Skeletal muscle tissue (tissue), 4 donors: ENCODE measurements around the gene TBR1. TPM values are rescaled to one million over a fixed set of nuclear protein-coding genes. Genes with fewer than 3 reads are reported as not detected.

Experiments
- H3K27ac ChIP-seq: one replicate; pipeline ENCODE4 v1.7.0; 2013; ENCODE audit warnings: mild to moderate bottlenecking, low read depth, low read length, inconsistent platforms
- H3K27me3 ChIP-seq, 3 donors: one replicate each; pipeline ENCODE4 v1.7.0; 2013; ENCODE audit warnings: low read length in 3 of 3; ENCODE audit not compliant: control insufficient read depth in 3 of 3, insufficient read depth in 3 of 3
- H3K36me3 ChIP-seq, 3 donors: one replicate each; pipeline ENCODE4 v1.7.0; 2013; ENCODE audit warnings: low read length in 3 of 3; ENCODE audit not compliant: control insufficient read depth in 3 of 3, insufficient read depth in 3 of 3
- H3K4me1 ChIP-seq, 3 donors: one replicate each; pipeline ENCODE4 v1.7.0; 2013; ENCODE audit warnings: low read length in 3 of 3, mild to moderate bottlenecking in 3 of 3; ENCODE audit not compliant: control insufficient read depth in 3 of 3, insufficient read depth in 3 of 3
- H3K4me3 ChIP-seq, 3 donors: one replicate each; pipeline ENCODE4 v1.7.0; 2013; ENCODE audit warnings: low read length in 3 of 3
- H3K9ac ChIP-seq, 3 donors: one replicate each; pipeline ENCODE4 v1.7.0; 2013; ENCODE audit warnings: low read length in 3 of 3, mild to moderate bottlenecking in 3 of 3, moderate library complexity in 2 of 3, low read depth in 1 of 3
- H3K9me3 ChIP-seq, 3 donors: one replicate each; pipeline ENCODE4 v1.7.0; 2013; ENCODE audit warnings: low read length in 3 of 3; ENCODE audit not compliant: control insufficient read depth in 3 of 3
- total RNA-seq: library from RNA; depleted of rRNA; stranded (reverse); fragments of >200 nt; gene quantifications from one replicate; pipeline ENCODE4 v1.2.3, GENCODE V29; 2014
- donor health status: Osteomylitis.

TBR1 gene
- total RNA-seq, 1 donor from 2014 or later: not detected

GRCh38 chr2:161420406-161421074 lies 4.4 kb downstream of the TBR1 start:
- Histone ChIP-seq H3K27me3 (peaks cover 91 to 99% (median 92%) of the 10 kb centered on the region in 3 donors), H3K9me3 (no peaks in the 10 kb centered on the region), H3K36me3 (no peaks in the 10 kb centered on the region), H3K9ac (no peak overlapping the region), H3K27ac (no peak overlapping the region), H3K4me1 (peaks cover 20 to 27% (median 26%) of the 10 kb centered on the region in 3 donors), H3K4me3 (no peak overlapping the region)

- Histone ChIP-seq H3K9ac (no peak overlapping the region), H3K4me3 (no peak overlapping the region), H3K27me3 (peaks cover 91 to 99% (median 92%) of the 10 kb centered on the region in 3 donors), H3K27ac (no peak overlapping the region), H3K4me1 (peaks cover 10 to 21% (median 20%) of the 10 kb centered on the region in 3 donors), H3K9me3 (no peaks in the 10 kb centered on the region), H3K36me3 (no peaks in the 10 kb centered on the region)
Observed at GRCh38 chr2:161421686-161422085, 5.6 kb downstream of the TBR1 start.

- peak overlapping the region in 1 of 3 donors; percentile 46 for H3K4me3 ChIP-seq
- peaks cover 10 to 18% (median 17%) of the 10 kb centered on the region in 3 donors for H3K4me1 ChIP-seq
- H3K36me3 ChIP-seq: no peaks in the 10 kb centered on the region
- no peaks in the 10 kb centered on the region for H3K9me3 ChIP-seq
- no peak overlapping the region for H3K27ac ChIP-seq
- H3K9ac ChIP-seq: no peak overlapping the region
- peaks cover 90 to 98% (median 92%) of the 10 kb centered on the region in 3 donors for H3K27me3 ChIP-seq
Observed at GRCh38 chr2:161422816-161423403, 6.8 kb downstream of the TBR1 start.

GRCh38 chr2:161423421-161424393 lies 7.6 kb downstream of the TBR1 start:
- no peak overlapping the region for H3K9ac ChIP-seq
- peaks cover 9 to 14% (median 12%) of the 10 kb centered on the region in 3 donors for H3K4me1 ChIP-seq
- H3K27me3 ChIP-seq: peaks cover 90 to 98% (median 91%) of the 10 kb centered on the region in 3 donors
- peak overlapping the region in 2 of 3 donors; percentile 46 to 52 for H3K4me3 ChIP-seq
- no peaks in the 10 kb centered on the region for H3K36me3 ChIP-seq
- H3K9me3 ChIP-seq: no peaks in the 10 kb centered on the region
- H3K27ac ChIP-seq: no peak overlapping the region

DNA sequence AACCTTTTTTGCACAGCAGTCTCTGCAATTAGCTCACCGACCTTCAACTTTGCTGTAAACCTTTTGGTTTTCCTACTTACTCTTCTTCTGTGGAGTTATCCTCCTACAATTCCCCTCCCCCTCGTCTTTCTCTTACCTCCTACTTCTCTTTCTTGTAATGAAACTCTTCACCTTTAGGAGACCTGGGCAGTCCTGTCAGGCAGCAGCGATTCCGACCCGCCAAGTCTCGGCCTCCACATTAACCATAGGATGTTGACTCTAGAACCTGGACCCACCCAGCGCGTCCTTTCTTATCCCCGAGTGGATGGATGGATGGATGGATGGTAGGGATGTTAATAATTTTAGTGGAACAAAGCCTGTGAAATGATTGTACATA lies 8.3 kb downstream of the TBR1 start:
- Histone ChIP-seq H3K9ac (no peak overlapping the region), H3K4me3 (no peak overlapping the region), H3K27me3 (peaks cover 85 to 98% (median 86%) of the 10 kb centered on the region in 3 donors), H3K36me3 (no peaks in the 10 kb centered on the region), H3K27ac (no peak overlapping the region), H3K9me3 (no peaks in the 10 kb centered on the region), H3K4me1 (peaks cover 5 to 10% (median 9%) of the 10 kb centered on the region in 3 donors)

GRCh38 chr2:161424891-161425727 lies 9.0 kb downstream of the TBR1 start:
- H3K4me3 ChIP-seq: no peak overlapping the region
- H3K4me1 ChIP-seq: peaks cover 5 to 10% (median 9%) of the 10 kb centered on the region in 3 donors
- H3K36me3 ChIP-seq: no peaks in the 10 kb centered on the region
- no peak overlapping the region for H3K9ac ChIP-seq
- H3K27ac ChIP-seq: no peak overlapping the region
- H3K9me3 ChIP-seq: no peaks in the 10 kb centered on the region
- peaks cover 85 to 92% (median 87%) of the 10 kb centered on the region in 3 donors for H3K27me3 ChIP-seq

GRCh38 chr2:161425728-161426454 lies 9.8 kb downstream of the TBR1 start:
- Histone ChIP-seq H3K9ac (no peak overlapping the region), H3K27ac (no peak overlapping the region), H3K9me3 (no peaks in the 10 kb centered on the region), H3K4me3 (no peak overlapping the region), H3K27me3 (peaks cover 77 to 90% (median 82%) of the 10 kb centered on the region in 3 donors), H3K4me1 (peaks cover 5 to 10% (median 9%) of the 10 kb centered on the region in 3 donors), H3K36me3 (no peaks in the 10 kb centered on the region)

DNA sequence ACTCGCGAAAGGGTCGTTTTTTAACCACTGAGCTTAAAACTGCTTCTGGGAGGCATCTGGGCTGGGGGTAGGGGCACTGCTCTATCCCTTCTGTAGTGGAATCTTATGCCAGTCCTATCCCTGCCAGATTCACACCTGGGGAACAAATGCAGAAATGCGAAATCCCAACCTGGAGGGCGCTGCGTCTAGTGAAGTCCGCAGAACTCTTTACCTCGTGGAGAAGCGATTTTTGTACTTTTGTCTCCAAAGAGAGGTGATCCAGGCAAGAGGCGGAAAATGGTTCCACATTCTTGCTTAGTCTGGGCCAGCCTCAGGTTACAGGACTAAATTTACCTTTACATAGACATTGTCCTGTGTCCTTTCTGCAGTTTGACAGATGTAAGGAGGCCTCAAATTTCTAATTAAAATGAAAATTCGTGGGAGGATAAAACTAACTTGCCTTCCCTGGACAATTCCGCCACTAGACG lies 10.4 kb downstream of the TBR1 start:
- H3K9me3 ChIP-seq: no peaks in the 10 kb centered on the region
- no peak overlapping the region for H3K4me3 ChIP-seq
- H3K9ac ChIP-seq: no peak overlapping the region
- peaks cover 74 to 84% (median 76%) of the 10 kb centered on the region in 3 donors for H3K27me3 ChIP-seq
- no peak overlapping the region for H3K27ac ChIP-seq
- no peaks in the 10 kb centered on the region for H3K36me3 ChIP-seq
- H3K4me1 ChIP-seq: peaks cover 5 to 10% (median 9%) of the 10 kb centered on the region in 3 donors
